Endodermal cell (in vitro differentiated cells): ENCODE results near the gene MEP1B. TPM values are rescaled to one million over a fixed set of nuclear protein-coding genes. Genes with fewer than 3 reads are reported as not detected.

Source experiments
- DNase-seq: peaks from one replicate; pipeline ENCODE4 v3.0.0-alpha.2; 2017
- H3K27ac ChIP-seq: 2 replicates; pipeline ENCODE4 v1.5.1; 2013; ENCODE audit warnings: mild to moderate bottlenecking, low read depth, low read length, moderate library complexity
- H3K27me3 ChIP-seq: 2 replicates; pipeline ENCODE4 v1.6.1; 2013; ENCODE audit warnings: mild to moderate bottlenecking, low read length, moderate library complexity; ENCODE audit not compliant: insufficient read depth, control insufficient read depth, poor library complexity, severe bottlenecking
- H3K36me3 ChIP-seq: 2 replicates; pipeline ENCODE4 v1.7.0; 2013; ENCODE audit warnings: mild to moderate bottlenecking, low read length, moderate library complexity; ENCODE audit not compliant: control insufficient read depth, insufficient read depth
- H3K4me1 ChIP-seq: one replicate; pipeline ENCODE4 v1.7.0; 2013; ENCODE audit warnings: low read length; ENCODE audit not compliant: control insufficient read depth, insufficient read depth
- H3K4me3 ChIP-seq: 2 replicates; pipeline ENCODE4 v1.5.1; 2013; ENCODE audit warnings: mild to moderate bottlenecking, low read length, moderate library complexity
- H3K9ac ChIP-seq: 2 replicates; pipeline ENCODE4 v1.6.1; 2013; ENCODE audit warnings: mild to moderate bottlenecking, low read length, moderate library complexity; ENCODE audit not compliant: poor library complexity, severe bottlenecking; ENCODE audit errors: extremely low read depth
- H3K9me3 ChIP-seq: 2 replicates; pipeline ENCODE4 v1.6.1; 2013; ENCODE audit warnings: mild to moderate bottlenecking, low read length, moderate library complexity; ENCODE audit not compliant: control insufficient read depth
- H3K27ac Mint-ChIP-seq: 2 replicates; pipeline ENCODE4 v1.8.0; 2020; ENCODE audit warnings: mixed read lengths
- H3K27me3 Mint-ChIP-seq: 2 replicates; pipeline ENCODE4 v1.8.0; 2021; ENCODE audit warnings: mild to moderate bottlenecking, mixed read lengths; ENCODE audit not compliant: insufficient read depth
- H3K36me3 Mint-ChIP-seq: 2 replicates; pipeline ENCODE4 v1.8.0; 2020; ENCODE audit warnings: low read depth, mixed read lengths
- H3K4me1 Mint-ChIP-seq: 2 replicates; pipeline ENCODE4 v1.8.0; 2020; ENCODE audit warnings: mixed read lengths
- H3K4me3 Mint-ChIP-seq: 2 replicates; pipeline ENCODE4 v1.8.0; 2020; ENCODE audit warnings: mild to moderate bottlenecking, moderate library complexity, mixed read lengths
- H3K9me3 Mint-ChIP-seq: 2 replicates; pipeline ENCODE4 v1.8.0; 2020; ENCODE audit warnings: mild to moderate bottlenecking, mixed read lengths
- WGBS, 2 experiments: methylation state at CpG; one replicate each; pipeline versions ENCODE4 v1.1.5 to v1.1.7; 2013; ENCODE audit warnings: missing lambda C conversion rate in 2 of 2, mixed read lengths in 1 of 2; ENCODE audit not compliant: insufficient coverage in 1 of 2, insufficient read length in 1 of 2; 5-methylcytosine and 5-hydroxymethylcytosine counted together
- long read RNA-seq, 4 experiments: library from polyadenylated mRNA in 2 of 4; library from RNA in 1 of 4; library from capped mRNA in 1 of 4; stranded (forward) in 3 of 4; unstranded in 1 of 4; transcript quantifications; one replicate each; pipeline ENCODE4 v2.0.0, GENCODE V29; 2020 to 2021; ENCODE audit warnings: inconsistent platforms in 1 of 4
- polyA plus RNA-seq, 2 experiments: library from polyadenylated mRNA; stranded (reverse); fragments of 50-300 nt; gene quantifications; one replicate each; pipeline ENCODE4 v1.2.3, GENCODE V29; 2013
- total RNA-seq, 2 donors: library from RNA; stranded (reverse); fragmentation: NEBNext Ultra II Directional in 1 of 2; extraction: Animal tissue kit (Norgen Biotek cat#: 25700) in 1 of 2; gene quantifications; 2 replicates in 1 of 2; 3 replicates in 1 of 2; pipeline ENCODE4 v1.2.1, GENCODE V29; 2021
- TF ChIP-seq, protein P1 (sequence below): fragments of 200-600 bp; sonication (generic); conservative IDR thresholded peaks from 2 replicates; pipeline ENCODE4 v1.5.0; 2021; ENCODE audit warnings: antibody characterized with exemption, mild to moderate bottlenecking

The MEP1B gene
- not detected for total RNA-seq
- polyA plus RNA-seq (2013, experiment 1 of 2) = not detected
- polyA plus RNA-seq (2013, experiment 2 of 2) = not detected
- long read RNA-seq, experiment 1 = 0 reads
- long read RNA-seq, experiment 2 = 0 reads
- long read RNA-seq, experiment 3 = 0 reads
- long read RNA-seq, experiment 4 = 0 reads

GRCh38 chr18:32189790-32190189 lies at the start of gene MEP1B:
Gene MEP1B (plus strand): TSS chr18:32190039. CDS start chr18:32190071, 32 bp downstream.
- TF ChIP-seq, protein P1, sequence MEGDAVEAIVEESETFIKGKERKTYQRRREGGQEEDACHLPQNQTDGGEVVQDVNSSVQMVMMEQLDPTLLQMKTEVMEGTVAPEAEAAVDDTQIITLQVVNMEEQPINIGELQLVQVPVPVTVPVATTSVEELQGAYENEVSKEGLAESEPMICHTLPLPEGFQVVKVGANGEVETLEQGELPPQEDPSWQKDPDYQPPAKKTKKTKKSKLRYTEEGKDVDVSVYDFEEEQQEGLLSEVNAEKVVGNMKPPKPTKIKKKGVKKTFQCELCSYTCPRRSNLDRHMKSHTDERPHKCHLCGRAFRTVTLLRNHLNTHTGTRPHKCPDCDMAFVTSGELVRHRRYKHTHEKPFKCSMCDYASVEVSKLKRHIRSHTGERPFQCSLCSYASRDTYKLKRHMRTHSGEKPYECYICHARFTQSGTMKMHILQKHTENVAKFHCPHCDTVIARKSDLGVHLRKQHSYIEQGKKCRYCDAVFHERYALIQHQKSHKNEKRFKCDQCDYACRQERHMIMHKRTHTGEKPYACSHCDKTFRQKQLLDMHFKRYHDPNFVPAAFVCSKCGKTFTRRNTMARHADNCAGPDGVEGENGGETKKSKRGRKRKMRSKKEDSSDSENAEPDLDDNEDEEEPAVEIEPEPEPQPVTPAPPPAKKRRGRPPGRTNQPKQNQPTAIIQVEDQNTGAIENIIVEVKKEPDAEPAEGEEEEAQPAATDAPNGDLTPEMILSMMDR = no peak
- Histone ChIP-seq H3K4me3 (no peak within 1 kb of the TSS), H3K27ac (no peak within 1 kb of the TSS), H3K36me3 (no peaks in the 10 kb centered on the region), H3K27me3 (no peaks in the 10 kb centered on the region), H3K4me1 (no peaks in the 10 kb centered on the region), H3K9ac (no peak within 1 kb of the TSS), H3K9me3 (no peaks in the 10 kb centered on the region)
- Mint-ChIP-seq H3K36me3 (no peaks in the 10 kb centered on the region), H3K27ac (no peak within 1 kb of the TSS), H3K27me3 (no peaks in the 10 kb centered on the region), H3K4me1 (no peaks in the 10 kb centered on the region), H3K4me3 (no peak within 1 kb of the TSS), H3K9me3 (no peaks in the 10 kb centered on the region)
- no peak for DNase-seq
- 83 to 100% methylated on average over 2 of the region's 2 CpGs for WGBS, 2 experiments

GRCh38 chr18:32148185-32148870 lies 41.5 kb upstream of the MEP1B start:
- peaks cover 6% of the 10 kb centered on the region for H3K9me3 Mint-ChIP-seq
- no peaks in the 10 kb centered on the region for H3K36me3 ChIP-seq
- H3K4me1 ChIP-seq = no peaks in the 10 kb centered on the region
- whole genome bisulfite sequencing, 2 experiments = 100% methylated on average over 1 of the region's 2 CpGs
- no peak overlapping the region for H3K9ac ChIP-seq
- no peaks in the 10 kb centered on the region for H3K36me3 Mint-ChIP-seq
- H3K9me3 ChIP-seq = no peaks in the 10 kb centered on the region
- H3K4me1 Mint-ChIP-seq = no peaks in the 10 kb centered on the region
- H3K27me3 Mint-ChIP-seq = no peaks in the 10 kb centered on the region
- TF ChIP-seq, protein P1 = no peak
- no peak overlapping the region for H3K27ac ChIP-seq
- H3K27me3 ChIP-seq = no peaks in the 10 kb centered on the region
- H3K4me3 ChIP-seq = no peak overlapping the region
- no peak overlapping the region for H3K27ac Mint-ChIP-seq
- no peak for DNase-seq
- H3K4me3 Mint-ChIP-seq = no peak overlapping the region

DNA sequence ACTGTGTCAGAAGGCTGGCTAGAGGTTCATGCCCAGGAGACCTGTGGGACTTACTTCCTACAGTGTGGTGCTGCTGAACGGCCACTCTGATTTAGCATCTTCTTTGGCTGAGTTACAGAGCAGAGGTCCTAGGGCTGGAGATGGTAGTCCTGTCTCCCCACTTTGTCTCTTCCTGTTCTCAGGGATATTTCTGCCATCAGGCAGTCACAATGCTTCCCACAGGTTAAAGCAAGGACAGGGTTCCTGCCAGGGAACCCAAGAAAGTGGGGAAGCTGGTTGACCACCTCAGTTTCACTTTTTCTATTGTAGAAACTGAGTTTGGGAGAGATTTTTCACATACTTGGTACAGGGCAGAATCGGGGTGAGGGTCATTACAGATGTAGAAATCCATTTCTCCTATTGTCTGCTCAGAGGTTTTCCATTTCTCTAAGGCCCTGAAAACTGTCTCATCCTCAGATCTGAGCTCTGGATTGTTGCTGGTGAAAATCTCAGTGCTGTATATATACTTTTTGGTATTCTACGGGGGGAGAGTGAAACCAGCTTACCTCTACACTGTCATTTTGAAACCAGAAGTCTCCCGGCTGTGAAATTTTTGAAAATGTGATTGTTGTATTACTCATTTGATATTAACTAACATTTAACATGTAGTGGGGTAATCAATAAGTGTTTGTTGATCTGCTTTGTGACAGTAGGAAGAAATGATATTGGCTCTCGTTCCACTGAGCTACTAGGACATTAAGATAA lies 37.0 kb upstream of the MEP1B start:
- Histone ChIP-seq H3K27me3 (peaks cover 5% of the 10 kb centered on the region), H3K4me3 (no peak overlapping the region), H3K4me1 (no peaks in the 10 kb centered on the region), H3K27ac (no peak overlapping the region), H3K9me3 (no peaks in the 10 kb centered on the region), H3K36me3 (no peaks in the 10 kb centered on the region), H3K9ac (no peak overlapping the region)
- WGBS, 2 experiments = 84 to 94% methylated on average over 3 to 4 of the region's 5 CpGs
- Mint-ChIP-seq H3K36me3 (no peaks in the 10 kb centered on the region), H3K27me3 (peaks cover 5% of the 10 kb centered on the region), H3K27ac (no peak overlapping the region), H3K9me3 (peaks cover 6% of the 10 kb centered on the region), H3K4me3 (no peak overlapping the region), H3K4me1 (peaks cover 1% of the 10 kb centered on the region)
- DNase-seq = no peak
- TF ChIP-seq, protein P1 = no peak
